Measurements from ENCODE around the gene ZNF622.

Gene ZNF622

GRCh38 chr5:16430349-16431089 lies 35.1 kb downstream of the ZNF622 start:
- no peak for DNase-seq (ENCODE audit: low spot score)

GRCh38 chr5:16428359-16428758 lies 37.2 kb downstream of the ZNF622 start:
- DNase-seq (ENCODE audit: low spot score), result peak; percentile 21

- DNase-seq (ENCODE audit: low spot score), result no peak
Measured at GRCh38 chr5:16427587-16427986, 38.0 kb downstream of the ZNF622 start.

GRCh38 chr5:16418471-16418922 lies 47.1 kb downstream of the ZNF622 start:
- DNase-seq (ENCODE audit: low spot score), result no peak

GRCh38 chr5:16417398-16418074 lies 48.1 kb downstream of the ZNF622 start:
- no peak for DNase-seq (ENCODE audit: low spot score)

GRCh38 chr5:16414861-16415260 lies 50.7 kb downstream of the ZNF622 start:
- no peak for DNase-seq (ENCODE audit: low spot score)

- no peak for DNase-seq (ENCODE audit: low spot score)
Measured at GRCh38 chr5:16413166-16413860, 52.3 kb downstream of the ZNF622 start.

- no peak for DNase-seq (ENCODE audit: low spot score)
Measured at GRCh38 chr5:16412556-16412955, 53.0 kb downstream of the ZNF622 start.

- no peak for DNase-seq (ENCODE audit: low spot score)
Measured at GRCh38 chr5:16411741-16412455, 53.7 kb downstream of the ZNF622 start.

- DNase-seq (ENCODE audit: low spot score), result no peak
Measured at GRCh38 chr5:16411235-16411634, 54.4 kb downstream of the ZNF622 start.

- DNase-seq (ENCODE audit: low spot score), result no peak
Measured at GRCh38 chr5:16410338-16410737, 55.3 kb downstream of the ZNF622 start.

- DNase-seq (ENCODE audit: low spot score), result no peak
Measured at GRCh38 chr5:16406630-16407029, 59.0 kb downstream of the ZNF622 start.

- no peak for DNase-seq (ENCODE audit: low spot score)
Measured at GRCh38 chr5:16406023-16406422, 59.6 kb downstream of the ZNF622 start.

Measured in iPS-NIHi11 (cell line).